Activated T-cell treated with anti-CD3 and anti-CD28 coated beads, Interleukin-2, amount 50 U/mL, for 24 hours (primary cell): ENCODE data around the gene MAX.
A peak's percentile ranks its signal among the peaks of the same experiment; 100 is the strongest.

Source experiments
- DNase-seq: peaks from one replicate; pipeline ENCODE4 v3.0.0-alpha.2; 2020
- H3K27ac Mint-ChIP-seq: 2 replicates; pipeline ENCODE4 v1.8.0; 2020; ENCODE audit warnings: mild to moderate bottlenecking, mixed read lengths
- H3K27me3 Mint-ChIP-seq: 2 replicates; pipeline ENCODE4 v1.8.0; 2020; ENCODE audit warnings: mixed read lengths
- H3K36me3 Mint-ChIP-seq: 2 replicates; pipeline ENCODE4 v1.8.0; 2020; ENCODE audit warnings: low read depth, mixed read lengths
- H3K4me1 Mint-ChIP-seq: 2 replicates; pipeline ENCODE4 v1.8.0; 2020; ENCODE audit warnings: low read depth, mixed read lengths
- H3K4me3 Mint-ChIP-seq: 2 replicates; pipeline ENCODE4 v1.8.0; 2020; ENCODE audit warnings: mild to moderate bottlenecking, moderate library complexity, mixed read lengths
- H3K9me3 Mint-ChIP-seq: 2 replicates; pipeline ENCODE4 v1.8.0; 2020; ENCODE audit warnings: mixed read lengths

Gene MAX, protein sequence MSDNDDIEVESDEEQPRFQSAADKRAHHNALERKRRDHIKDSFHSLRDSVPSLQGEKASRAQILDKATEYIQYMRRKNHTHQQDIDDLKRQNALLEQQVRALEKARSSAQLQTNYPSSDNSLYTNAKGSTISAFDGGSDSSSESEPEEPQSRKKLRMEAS

DNA sequence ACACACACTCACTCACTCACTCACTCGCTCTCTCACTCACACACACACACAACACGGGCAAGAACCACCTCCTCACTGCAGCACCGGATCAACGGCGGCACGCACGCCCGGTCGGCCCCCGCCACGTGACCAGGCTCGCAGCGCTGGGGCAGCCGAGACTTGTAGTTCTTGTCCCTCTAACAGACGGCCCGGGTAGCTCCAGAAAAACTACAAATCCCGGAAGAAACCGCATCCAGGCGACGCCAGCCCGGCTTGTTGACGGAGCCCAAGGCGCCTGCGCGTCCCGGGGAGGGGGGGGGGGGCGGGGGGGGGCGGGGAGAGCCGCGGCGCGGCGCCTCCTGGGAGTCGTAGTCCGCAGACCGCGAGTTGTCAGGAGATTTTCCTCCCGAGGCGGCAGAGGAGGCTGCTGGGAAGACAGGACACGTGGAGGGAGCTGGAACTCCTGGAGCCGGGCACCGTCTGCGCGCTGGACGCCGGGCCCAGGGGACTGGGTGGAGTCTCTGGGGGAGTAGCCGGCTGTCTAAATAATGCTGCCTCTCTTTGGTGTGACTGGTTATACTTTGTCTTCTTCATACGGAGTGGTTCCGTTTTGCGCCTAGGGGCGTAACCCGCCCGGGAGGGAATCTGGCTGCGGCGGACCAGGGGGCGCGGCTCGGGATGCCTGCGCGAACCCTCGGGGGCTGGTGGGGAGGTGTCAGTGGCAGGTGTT is at the start of gene MAX:
MAX (minus strand) TSS at position 77 of the 709 bp plus-strand sequence. CDS start 178 bp downstream, outside the sequence.
- peaks cover 37% of the 10 kb centered on the region for H3K4me1 Mint-ChIP-seq
- H3K9me3 Mint-ChIP-seq, result no peaks in the 10 kb centered on the region
- peak within 1 kb of the TSS; percentile 96 for H3K27ac Mint-ChIP-seq
- peaks cover 38% of the 10 kb centered on the region for H3K36me3 Mint-ChIP-seq
- H3K27me3 Mint-ChIP-seq, result no peaks in the 10 kb centered on the region
- H3K4me3 Mint-ChIP-seq, result peak within 1 kb of the TSS; percentile 96
- peak; percentile 97 for DNase-seq

DNA sequence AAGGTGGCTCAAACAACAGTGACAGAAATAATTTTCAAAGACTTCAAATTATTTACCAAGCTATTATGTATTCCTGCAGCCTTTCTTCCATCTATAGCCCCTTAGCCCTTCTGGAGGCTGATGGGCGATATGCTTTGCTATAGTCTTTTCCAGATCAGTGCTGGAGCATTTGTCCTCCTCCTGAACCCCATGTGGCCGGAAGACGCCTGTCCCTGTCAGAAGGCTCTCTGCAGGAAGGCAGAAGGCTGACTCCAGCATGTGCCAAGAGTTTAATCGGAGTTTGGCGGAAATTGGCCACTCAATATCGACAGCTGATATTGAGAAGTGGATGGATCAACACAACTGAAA is 49.3 kb upstream of the MAX start:
- H3K4me1 Mint-ChIP-seq, result no peaks in the 10 kb centered on the region
- H3K36me3 Mint-ChIP-seq, result no peaks in the 10 kb centered on the region
- no peak overlapping the region for H3K27ac Mint-ChIP-seq
- H3K27me3 Mint-ChIP-seq, result no peaks in the 10 kb centered on the region
- H3K9me3 Mint-ChIP-seq, result no peaks in the 10 kb centered on the region
- no peak for DNase-seq
- H3K4me3 Mint-ChIP-seq, result no peak overlapping the region

DNA sequence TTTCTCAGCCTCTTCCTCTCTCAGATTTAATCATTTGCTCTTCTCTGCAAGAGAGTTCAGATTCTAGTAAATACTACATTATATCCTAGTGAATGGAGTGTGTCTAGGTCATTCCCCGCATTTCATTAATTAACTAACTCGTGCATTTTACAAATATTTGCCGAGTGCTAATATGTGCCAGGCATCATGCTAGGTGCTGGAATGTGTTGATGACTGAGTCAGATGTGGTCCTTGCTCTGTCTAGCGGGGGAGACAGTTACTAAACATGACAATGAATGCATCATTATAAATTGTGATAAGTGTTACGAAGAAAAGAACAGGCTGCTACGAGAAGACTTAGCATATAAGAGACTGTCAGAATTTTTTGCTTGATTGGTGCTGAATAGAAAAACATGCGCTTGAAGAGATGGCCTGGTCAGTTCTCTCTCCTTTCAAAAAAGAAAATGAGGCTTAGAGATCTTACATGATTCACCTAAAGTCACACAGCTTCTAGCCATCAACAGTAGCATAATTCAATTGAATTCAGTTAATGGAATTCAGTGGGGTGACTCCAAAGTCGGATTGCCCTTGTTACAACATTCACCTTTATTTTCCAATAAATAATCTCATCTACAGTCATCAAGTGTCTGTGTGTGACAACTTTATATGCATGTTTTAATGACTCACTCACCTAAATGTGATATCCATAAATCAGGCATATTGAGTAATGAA is 48.7 kb upstream of the MAX start:
- no peak for DNase-seq
- H3K4me3 Mint-ChIP-seq, result no peak overlapping the region
- H3K27me3 Mint-ChIP-seq, result no peaks in the 10 kb centered on the region
- H3K4me1 Mint-ChIP-seq, result no peaks in the 10 kb centered on the region
- H3K36me3 Mint-ChIP-seq, result no peaks in the 10 kb centered on the region
- H3K9me3 Mint-ChIP-seq, result no peaks in the 10 kb centered on the region
- no peak overlapping the region for H3K27ac Mint-ChIP-seq

DNA sequence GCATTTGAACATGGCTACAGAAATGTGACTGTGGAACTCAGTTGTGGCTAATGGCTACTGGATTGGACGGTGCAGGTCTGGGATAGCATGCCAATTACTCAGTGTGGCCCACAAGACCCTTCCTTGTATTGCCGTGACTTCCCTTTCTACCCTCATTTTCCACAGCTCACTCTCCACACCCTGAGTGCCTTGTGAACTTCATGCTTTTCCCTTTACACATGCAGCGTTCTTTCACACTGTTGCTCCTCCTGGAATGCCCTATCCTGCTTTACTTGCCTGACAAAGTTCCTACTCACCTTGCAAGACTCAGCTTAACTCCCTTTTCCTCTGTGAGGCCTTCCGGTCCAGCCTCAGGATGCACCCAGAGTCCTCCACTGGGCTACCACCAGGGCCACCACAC is 46.8 kb upstream of the MAX start:
- no peak overlapping the region for H3K4me3 Mint-ChIP-seq

DNA sequence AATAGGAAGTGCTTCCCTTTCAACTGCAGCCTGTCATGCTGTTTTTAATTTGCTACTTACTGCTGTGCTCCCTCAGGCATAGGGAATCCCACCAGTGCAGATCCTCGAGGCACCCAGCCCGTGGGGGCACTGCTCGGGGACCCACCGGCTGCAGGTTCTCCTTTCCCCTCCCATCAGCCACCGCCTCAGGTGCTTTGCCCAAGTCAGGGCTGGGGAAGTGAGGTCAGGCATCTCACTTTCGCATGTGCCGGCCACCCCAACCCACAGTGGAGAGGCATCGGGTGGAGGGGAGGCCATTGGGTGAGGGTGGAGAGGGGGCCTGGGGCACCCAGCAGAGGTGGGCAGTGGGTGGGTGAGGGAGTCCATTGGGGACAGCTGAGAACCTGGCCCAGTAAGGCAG is 41.9 kb upstream of the MAX start:
- H3K36me3 Mint-ChIP-seq, result no peaks in the 10 kb centered on the region
- no peak for DNase-seq
- H3K27ac Mint-ChIP-seq, result no peak overlapping the region
- H3K4me3 Mint-ChIP-seq, result no peak overlapping the region
- no peaks in the 10 kb centered on the region for H3K9me3 Mint-ChIP-seq
- H3K27me3 Mint-ChIP-seq, result peaks cover 9% of the 10 kb centered on the region
- no peaks in the 10 kb centered on the region for H3K4me1 Mint-ChIP-seq

More for the DNA sequence above, 46.8 kb upstream of the MAX start:
- H3K27ac Mint-ChIP-seq, result no peak overlapping the region
- H3K9me3 Mint-ChIP-seq, result no peaks in the 10 kb centered on the region
- DNase-seq, result no peak
- no peaks in the 10 kb centered on the region for H3K36me3 Mint-ChIP-seq
- no peaks in the 10 kb centered on the region for H3K4me1 Mint-ChIP-seq
- peaks cover 1% of the 10 kb centered on the region for H3K27me3 Mint-ChIP-seq

DNA sequence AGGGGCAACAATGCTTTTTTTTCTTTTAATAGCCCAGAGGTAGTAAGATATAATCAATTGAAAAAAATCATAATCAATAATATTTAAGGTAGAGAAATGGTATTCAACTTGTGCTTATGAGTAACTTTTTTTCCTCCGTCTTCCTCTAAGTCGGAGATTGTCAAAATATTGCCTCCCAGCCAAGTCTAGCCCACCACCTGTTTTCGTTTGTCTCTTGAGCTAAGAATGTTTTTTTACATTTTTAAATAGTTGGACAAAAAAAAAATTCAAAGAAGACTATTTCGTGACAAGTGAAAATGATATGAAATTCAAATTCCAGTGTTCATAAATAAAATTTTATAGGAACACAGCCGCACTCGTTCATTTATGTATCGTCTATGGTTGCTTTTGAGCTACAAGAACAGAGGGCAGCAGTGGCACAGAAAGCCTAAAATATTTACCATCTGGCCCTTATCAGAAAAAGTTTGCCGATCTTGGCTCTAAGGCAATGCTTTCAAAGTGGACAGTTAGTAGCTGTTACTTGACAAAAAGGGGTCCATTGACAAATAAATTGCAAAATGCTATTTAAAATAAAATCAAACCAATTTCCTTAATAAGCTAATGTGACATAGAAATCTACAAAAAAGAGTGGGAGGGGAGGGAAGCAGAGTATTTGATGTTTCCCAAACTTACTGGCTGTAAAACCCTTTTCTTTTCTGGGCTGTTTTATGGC is 40.8 kb upstream of the MAX start:
- no peaks in the 10 kb centered on the region for H3K4me1 Mint-ChIP-seq
- H3K9me3 Mint-ChIP-seq, result no peaks in the 10 kb centered on the region
- no peak overlapping the region for H3K4me3 Mint-ChIP-seq
- H3K27me3 Mint-ChIP-seq, result peaks cover 9% of the 10 kb centered on the region
- no peaks in the 10 kb centered on the region for H3K36me3 Mint-ChIP-seq
- no peak overlapping the region for H3K27ac Mint-ChIP-seq
- no peak for DNase-seq

DNA sequence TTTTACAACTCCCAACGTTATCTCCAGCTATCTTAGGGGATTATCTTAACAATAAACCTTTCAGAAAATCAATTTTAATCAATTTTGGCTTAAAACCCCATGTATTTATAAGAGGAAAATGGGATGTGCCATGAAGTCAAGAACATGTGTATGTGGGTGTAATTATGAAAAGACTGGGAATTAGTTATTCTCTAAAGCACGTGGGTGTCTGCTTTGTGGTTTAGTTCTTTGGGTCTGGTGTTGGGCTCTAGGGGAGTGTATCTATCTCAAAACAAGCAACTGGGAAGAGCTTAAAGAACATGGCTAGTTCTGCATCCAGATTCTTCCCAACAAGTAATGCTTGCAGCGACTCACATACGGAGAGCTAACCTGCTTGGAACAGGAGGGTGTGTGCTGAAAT is 40.1 kb upstream of the MAX start:
- Mint-ChIP-seq H3K4me3 (no peak overlapping the region), H3K36me3 (no peaks in the 10 kb centered on the region), H3K9me3 (no peaks in the 10 kb centered on the region), H3K27ac (no peak overlapping the region), H3K27me3 (peaks cover 9% of the 10 kb centered on the region), H3K4me1 (no peaks in the 10 kb centered on the region)
- no peak for DNase-seq

DNA sequence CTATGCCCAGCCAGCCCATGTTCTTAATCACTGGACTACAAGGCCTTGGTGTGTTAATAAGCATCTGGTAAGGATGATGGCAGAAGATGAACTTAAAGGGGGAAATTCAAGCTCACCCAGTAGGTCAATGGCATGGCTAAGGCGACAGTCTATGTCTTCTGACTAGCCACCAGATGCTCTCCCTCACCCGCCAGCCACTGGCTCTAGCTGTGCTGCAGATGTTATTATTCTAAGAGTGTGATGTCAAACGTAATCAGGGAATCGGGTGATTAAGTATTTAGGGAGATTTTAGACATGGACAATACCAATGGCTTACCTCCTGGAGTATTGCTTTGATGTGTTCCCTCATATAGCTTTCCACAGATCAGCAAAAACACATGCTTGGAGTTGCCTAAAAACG is 39.2 kb upstream of the MAX start:
- Mint-ChIP-seq H3K4me3 (no peak overlapping the region), H3K9me3 (no peaks in the 10 kb centered on the region), H3K27me3 (peaks cover 9% of the 10 kb centered on the region), H3K27ac (no peak overlapping the region), H3K36me3 (no peaks in the 10 kb centered on the region), H3K4me1 (no peaks in the 10 kb centered on the region)
- DNase-seq, result no peak

DNA sequence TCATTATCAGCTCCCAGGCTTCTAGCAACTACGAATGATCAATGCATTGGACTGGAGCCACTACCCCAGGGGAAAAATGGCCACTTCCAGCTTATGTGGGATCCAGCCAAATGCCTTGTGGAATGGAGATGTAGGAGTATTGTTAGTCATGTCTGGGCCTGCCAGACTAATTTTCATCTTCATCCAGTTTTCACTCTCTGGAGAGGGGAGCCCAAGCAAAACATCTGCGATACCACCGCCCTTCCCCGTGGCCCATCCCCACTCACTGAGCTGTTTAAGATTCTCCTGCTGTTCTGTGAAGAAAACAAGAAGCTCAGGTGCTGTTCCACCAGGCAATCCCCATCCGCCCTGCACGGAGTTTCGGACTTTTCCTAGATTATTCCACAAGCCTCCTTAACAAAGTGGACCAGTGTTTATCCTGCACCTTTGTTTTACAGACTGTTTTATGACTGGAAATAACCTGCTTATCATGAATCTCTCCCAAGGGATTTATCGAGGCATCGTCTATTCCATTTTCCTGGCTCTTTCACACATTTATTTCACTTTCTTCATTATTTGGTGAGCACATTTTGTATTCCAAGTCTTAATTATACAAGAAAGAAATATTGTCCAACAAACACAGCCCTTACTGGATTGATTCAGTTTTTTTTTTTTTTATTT is 35.5 kb upstream of the MAX start:
- Mint-ChIP-seq H3K27me3 (no peaks in the 10 kb centered on the region), H3K27ac (no peak overlapping the region)
- DNase-seq, result no peak

DNA sequence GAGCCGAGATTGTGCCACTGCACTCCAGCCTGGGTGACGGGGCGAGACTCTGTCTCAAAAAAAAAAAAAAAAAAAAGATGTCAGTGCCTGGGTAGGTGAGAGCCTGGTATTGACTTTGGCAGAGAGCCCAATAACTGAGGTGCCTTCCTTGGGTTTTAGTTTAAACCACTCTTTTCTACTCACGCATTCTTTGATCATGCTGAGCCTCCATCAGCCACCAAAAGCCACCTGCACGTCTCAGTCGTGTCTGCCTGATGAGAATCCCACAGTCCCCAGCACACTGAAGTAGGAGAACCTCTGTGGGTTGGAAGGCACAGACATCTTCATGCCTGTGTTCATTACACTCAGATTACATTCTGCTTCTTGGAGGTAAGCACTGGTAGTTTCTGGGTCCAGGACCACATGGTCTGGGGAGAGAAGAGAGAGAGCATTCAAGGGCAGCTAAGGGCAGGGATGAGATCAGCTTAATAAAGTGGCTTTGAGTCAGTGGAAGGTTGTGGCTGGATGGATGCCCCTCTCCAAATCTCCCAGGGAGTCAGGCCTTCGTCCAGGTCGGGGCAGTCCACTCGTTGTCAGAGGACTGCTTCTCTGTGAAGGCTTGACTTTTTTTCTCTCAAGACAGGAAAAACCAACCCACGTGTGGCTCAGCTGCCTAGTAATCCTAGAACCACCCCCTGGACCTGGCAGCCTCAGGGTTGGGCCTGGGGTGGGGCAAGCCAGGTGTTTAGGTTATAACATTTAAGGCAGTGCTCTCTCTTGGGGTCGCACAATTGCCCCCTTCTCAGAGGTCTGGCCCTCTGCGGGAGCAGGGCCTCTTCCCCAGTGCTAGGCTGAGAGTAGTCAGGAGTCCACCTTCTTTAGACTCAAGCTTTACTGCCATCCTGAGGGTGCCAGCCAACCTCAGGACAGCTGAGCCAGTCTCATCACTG is 32.6 kb upstream of the MAX start:
- Mint-ChIP-seq H3K4me3 (no peak overlapping the region), H3K36me3 (no peaks in the 10 kb centered on the region), H3K27ac (no peak overlapping the region), H3K4me1 (peaks cover 10% of the 10 kb centered on the region), H3K9me3 (no peaks in the 10 kb centered on the region), H3K27me3 (no peaks in the 10 kb centered on the region)
- DNase-seq, result no peak

More for the DNA sequence above, 35.5 kb upstream of the MAX start:
- Mint-ChIP-seq H3K9me3 (no peaks in the 10 kb centered on the region), H3K36me3 (no peaks in the 10 kb centered on the region), H3K4me1 (peaks cover 6% of the 10 kb centered on the region), H3K4me3 (no peak overlapping the region)

DNA sequence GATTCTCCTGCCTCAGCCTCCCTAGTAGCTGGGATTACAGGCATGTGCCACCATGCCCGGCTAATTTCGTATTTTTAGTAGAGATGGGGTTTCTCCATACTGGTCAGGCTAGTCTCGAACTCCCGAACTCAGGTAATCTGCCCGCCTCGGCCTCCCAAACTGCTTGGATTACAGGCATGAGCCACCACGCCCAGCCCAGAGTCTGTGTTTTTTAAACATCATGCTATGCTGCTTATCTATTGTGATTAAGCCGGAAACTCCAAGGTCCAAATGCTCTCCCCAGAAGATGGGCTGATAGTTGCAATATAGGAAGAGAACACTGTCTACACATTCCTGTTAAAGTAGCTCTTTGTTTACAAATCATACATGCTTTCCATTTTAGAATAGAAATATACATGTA is 30.5 kb upstream of the MAX start:
- Mint-ChIP-seq H3K27ac (no peak overlapping the region), H3K27me3 (no peaks in the 10 kb centered on the region), H3K4me3 (no peak overlapping the region), H3K9me3 (no peaks in the 10 kb centered on the region), H3K4me1 (peaks cover 10% of the 10 kb centered on the region), H3K36me3 (no peaks in the 10 kb centered on the region)
- DNase-seq, result no peak

DNA sequence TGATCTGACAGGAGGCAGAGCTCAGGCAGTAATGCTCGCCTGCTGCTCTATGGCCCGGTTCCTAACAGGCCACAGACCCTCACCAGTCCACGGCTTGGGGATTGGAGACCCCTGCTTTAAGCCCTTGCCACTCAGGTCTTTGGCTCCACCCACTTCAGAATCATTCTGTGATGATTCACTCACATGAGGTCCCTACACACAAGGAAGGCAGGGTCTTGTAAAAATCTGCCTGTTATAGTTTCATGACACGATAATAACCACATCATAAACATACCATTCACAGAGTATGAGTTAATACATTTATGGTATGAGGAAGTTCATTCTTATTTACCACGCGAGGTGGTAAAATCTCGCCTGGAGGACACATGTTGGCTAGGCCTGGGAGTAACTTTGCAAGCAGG is 29.0 kb upstream of the MAX start:
- no peak overlapping the region for H3K27ac Mint-ChIP-seq
- no peaks in the 10 kb centered on the region for H3K9me3 Mint-ChIP-seq
- H3K4me1 Mint-ChIP-seq, result peaks cover 10% of the 10 kb centered on the region
- no peaks in the 10 kb centered on the region for H3K36me3 Mint-ChIP-seq
- no peaks in the 10 kb centered on the region for H3K27me3 Mint-ChIP-seq
- no peak overlapping the region for H3K4me3 Mint-ChIP-seq
- DNase-seq, result no peak

DNA sequence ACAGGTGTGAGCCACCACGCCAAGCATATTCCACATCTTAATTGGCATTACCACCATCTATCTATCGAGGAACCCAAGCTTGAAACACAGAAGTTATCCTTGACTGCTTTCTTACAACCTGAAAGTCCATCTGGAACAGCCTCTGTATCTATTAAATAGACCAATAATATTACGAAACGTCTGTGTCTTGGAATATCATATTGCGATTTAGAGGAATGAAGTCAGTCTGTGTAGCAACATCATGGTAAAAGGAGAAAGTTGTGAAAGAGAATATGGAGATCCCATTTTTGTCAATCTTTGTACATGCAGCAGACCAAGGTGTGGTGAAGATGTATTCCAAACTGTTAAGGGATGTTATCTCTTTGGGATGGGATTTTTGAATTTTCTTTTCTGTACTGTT is 25.8 kb upstream of the MAX start:
- H3K9me3 Mint-ChIP-seq, result no peaks in the 10 kb centered on the region
- no peak overlapping the region for H3K4me3 Mint-ChIP-seq
- DNase-seq, result no peak
- no peak overlapping the region for H3K27ac Mint-ChIP-seq
- peaks cover 6% of the 10 kb centered on the region for H3K27me3 Mint-ChIP-seq
- H3K36me3 Mint-ChIP-seq, result no peaks in the 10 kb centered on the region
- H3K4me1 Mint-ChIP-seq, result peaks cover 4% of the 10 kb centered on the region
